H1 (cell line): ENCODE results near the gene PIP5K1B. TPM values are rescaled to one million over a fixed set of nuclear protein-coding genes. Genes with fewer than 3 reads are reported as not detected.

Source experiments
- CTCF ChIA-PET: fragments of 300-600 bp; sonication (Branson Sonifier 250); formaldehyde crosslinking; loops from one replicate; lab custom pipeline; 2021; ENCODE audit not compliant: partially characterized antibody; lab: Charles Lee
- POLR2A ChIA-PET: fragments of 300-600 bp; sonication (Branson Sonifier 250); formaldehyde crosslinking; loops from one replicate; lab custom pipeline; 2021; ENCODE audit warnings: inconsistent platforms; ENCODE audit not compliant: partially characterized antibody; lab: Charles Lee
- DNase-seq, 2 experiments: peaks; one replicate each; pipeline versions ENCODE4 v3.0.0 to v3.0.0-alpha.2; 2010 to 2022; ENCODE audit warnings: low spot score in 2 of 2, low read depth in 1 of 2, mixed read lengths in 1 of 2
- FAIRE-seq: peaks from 2 replicates; lab custom pipeline; 2011; peaks lifted over from hg19 to GRCh38; lab: Jason Lieb, UNC
- H2AFZ ChIP-seq: 2 replicates; pipeline ENCODE4 v1.8.1; 2012; ENCODE audit warnings: low read length, inconsistent platforms
- H2AK5ac ChIP-seq: 2 replicates; pipeline ENCODE4 v1.6.1; 2013; ENCODE audit warnings: low read depth, low read length
- H2BK120ac ChIP-seq: replicated peaks from 2 replicates; pipeline ENCODE3; 2013; ENCODE audit warnings: low read depth, low read length, inconsistent platforms
- H2BK12ac ChIP-seq: 2 replicates; pipeline ENCODE4 v1.6.1; 2013; ENCODE audit warnings: low read depth, low read length
- H2BK15ac ChIP-seq: 2 replicates; pipeline ENCODE4 v1.6.1; 2013; ENCODE audit warnings: low read length
- H2BK20ac ChIP-seq: 2 replicates; pipeline ENCODE4 v1.6.1; 2013; ENCODE audit warnings: low read length
- H2BK5ac ChIP-seq: 2 replicates; pipeline ENCODE4 v1.6.1; 2013; ENCODE audit warnings: low read depth, low read length
- H3K14ac ChIP-seq: 2 replicates; pipeline ENCODE4 v1.6.1; 2013; ENCODE audit warnings: inconsistent platforms; ENCODE audit not compliant: insufficient read length
- H3K18ac ChIP-seq: 2 replicates; pipeline ENCODE4 v1.6.1; 2013; ENCODE audit warnings: low read length; ENCODE audit errors: extremely low read depth
- H3K23ac ChIP-seq: 2 replicates; pipeline ENCODE4 v1.6.1; 2013; ENCODE audit warnings: inconsistent platforms; ENCODE audit not compliant: insufficient read length
- H3K23me2 ChIP-seq: 2 replicates; pipeline ENCODE4 v1.6.1; 2013; ENCODE audit warnings: low read depth, low read length
- H3K27ac ChIP-seq: 2 replicates; pipeline ENCODE4 v1.6.1; 2011; ENCODE audit warnings: low read depth, low read length, inconsistent platforms
- H3K27me3 ChIP-seq, 4 experiments: replicated peaks in 1 of 4; 1 replicate in 1 of 4; 2 replicates in 3 of 4; pipeline versions ENCODE4 v1.6.1 to v1.8.1; 2011 to 2013; ENCODE audit warnings: low read length in 3 of 4, mild to moderate bottlenecking in 3 of 4, inconsistent platforms in 2 of 4, mixed read lengths in 2 of 4, moderate library complexity in 1 of 4; ENCODE audit not compliant: control insufficient read depth in 3 of 4, insufficient read depth in 3 of 4; ENCODE audit errors: extremely low read depth in 1 of 4
- H3K36me3 ChIP-seq, 4 experiments: 2 replicates each; pipeline versions ENCODE4 v1.6.1 to v1.8.1; 2011 to 2013; ENCODE audit warnings: mild to moderate bottlenecking in 4 of 4, low read length in 3 of 4, moderate library complexity in 2 of 4, control low read depth in 1 of 4, inconsistent platforms in 1 of 4; ENCODE audit not compliant: insufficient read depth in 4 of 4, control insufficient read depth in 2 of 4
- H3K4ac ChIP-seq: replicated peaks from 2 replicates; pipeline ENCODE3; 2013; ENCODE audit warnings: low read length, low read depth, mixed read lengths, inconsistent platforms; ENCODE audit not compliant: insufficient read length
- H3K4me1 ChIP-seq, 4 experiments: replicated peaks in 1 of 4; 1 replicate in 1 of 4; 2 replicates in 3 of 4; pipeline versions ENCODE4 v1.6.1 to v1.8.1; 2011 to 2013; ENCODE audit warnings: low read length in 3 of 4, inconsistent platforms in 2 of 4, mixed read lengths in 1 of 4; ENCODE audit not compliant: insufficient read depth in 4 of 4, control insufficient read depth in 3 of 4
- H3K4me2 ChIP-seq, 2 experiments: 2 replicates each; pipeline versions ENCODE4 v1.6.1 to v1.8.1; 2011 to 2013; ENCODE audit warnings: low read depth in 2 of 2, low read length in 2 of 2, control low read depth in 1 of 2, inconsistent platforms in 1 of 2, mild to moderate bottlenecking in 1 of 2; ENCODE audit not compliant: insufficient read depth in 1 of 2
- H3K4me3 ChIP-seq, 4 experiments: fragments of 200-600, 300-600 bp in 1 of 4; sonication (generic), shearing (Covaris generic), sonication (Bioruptor Twin) in 1 of 4; 2 replicates each; pipeline versions ENCODE4 v1.5.1 to v1.8.1; 2011 to 2016; ENCODE audit warnings: low read length in 4 of 4, low read depth in 3 of 4, control low read depth in 2 of 4, inconsistent platforms in 2 of 4, mild to moderate bottlenecking in 2 of 4, mixed read lengths in 1 of 4, moderate library complexity in 1 of 4; ENCODE audit not compliant: insufficient read depth in 2 of 4; ENCODE audit errors: extremely low read depth in 1 of 4
- H3K56ac ChIP-seq: replicated peaks from 2 replicates; pipeline ENCODE3; 2013; ENCODE audit warnings: low read depth, mild to moderate bottlenecking, mixed read lengths, low read length, inconsistent platforms; ENCODE audit not compliant: insufficient read length
- H3K79me1 ChIP-seq: 2 replicates; pipeline ENCODE4 v1.6.1; 2013; ENCODE audit warnings: low read depth, low read length, control low read depth
- H3K79me2 ChIP-seq, 2 experiments: 2 replicates each; pipeline versions ENCODE4 v1.6.1 to v1.8.1; 2012 to 2013; ENCODE audit warnings: low read length in 2 of 2, mild to moderate bottlenecking in 2 of 2, inconsistent platforms in 1 of 2; ENCODE audit not compliant: insufficient read depth in 2 of 2, control insufficient read depth in 1 of 2
- H3K9ac ChIP-seq, 4 experiments: replicated peaks in 1 of 4; 1 replicate in 1 of 4; 2 replicates in 3 of 4; pipeline versions ENCODE4 v1.6.1 to v1.8.1; 2011 to 2013; ENCODE audit warnings: low read depth in 3 of 4, low read length in 3 of 4, control low read depth in 2 of 4, mild to moderate bottlenecking in 2 of 4, moderate library complexity in 2 of 4, inconsistent platforms in 1 of 4; ENCODE audit errors: extremely low read depth in 1 of 4
- H3K9me3 ChIP-seq, 2 experiments: 2 replicates each; pipeline versions ENCODE4 v1.6.1 to v1.8.1; 2012 to 2013; ENCODE audit warnings: mild to moderate bottlenecking in 2 of 2, moderate library complexity in 2 of 2, control low read depth in 1 of 2, inconsistent platforms in 1 of 2, low read depth in 1 of 2, low read length in 1 of 2, mixed read lengths in 1 of 2; ENCODE audit not compliant: insufficient read depth in 2 of 2
- H4K20me1 ChIP-seq, 2 experiments: replicated peaks in 1 of 2; 2 replicates each; pipeline versions ENCODE3 to v1.8.1; 2011 to 2013; ENCODE audit warnings: inconsistent platforms in 2 of 2, low read length in 2 of 2, mild to moderate bottlenecking in 1 of 2; ENCODE audit not compliant: insufficient read depth in 2 of 2, control insufficient read depth in 1 of 2
- H4K5ac ChIP-seq: 2 replicates; pipeline ENCODE4 v1.6.1; 2013; ENCODE audit warnings: low read length, low read depth, mixed read lengths, inconsistent platforms; ENCODE audit not compliant: insufficient read length
- H4K8ac ChIP-seq: 2 replicates; pipeline ENCODE4 v1.8.0; 2013; ENCODE audit warnings: mild to moderate bottlenecking, moderate library complexity, low read length, inconsistent platforms; ENCODE audit not compliant: insufficient read depth; ENCODE audit errors: extremely low read depth
- H4K91ac ChIP-seq: replicated peaks from 2 replicates; pipeline ENCODE3; 2013; ENCODE audit warnings: low read length, mixed read lengths, inconsistent platforms; ENCODE audit not compliant: insufficient read length
- CBX8 ChIP-seq: fragments of 300-800, 300-1000 bp; sonication (generic); IDR thresholded peaks from 2 replicates; pipeline ENCODE4 v1.7.1; 2016; ENCODE audit warnings: low read depth, low read length, borderline replicate concordance
- GABPA ChIP-seq: IDR thresholded peaks from 2 replicates; pipeline ENCODE4 v1.6.1; 2011; ENCODE audit warnings: mild to moderate bottlenecking, low read length, moderate library complexity, borderline replicate concordance; ENCODE audit not compliant: insufficient read depth
- GTF2F1 ChIP-seq: IDR thresholded peaks from 2 replicates; pipeline ENCODE4 v1.6.1; 2012; ENCODE audit warnings: low read depth, low read length, improper control_type of control experiment, borderline replicate concordance
- POU5F1 ChIP-seq: IDR thresholded peaks from 2 replicates; pipeline ENCODE4 v1.6.1; 2011; ENCODE audit warnings: low read depth, mild to moderate bottlenecking, low read length, moderate library complexity
- RBBP5 ChIP-seq: IDR thresholded peaks from 2 replicates; pipeline ENCODE4 v1.7.1; 2012; ENCODE audit warnings: low read depth, mild to moderate bottlenecking, inconsistent platforms, low read length, moderate library complexity, borderline replicate concordance
- RFX5 ChIP-seq: IDR thresholded peaks from 2 replicates; pipeline ENCODE4 v1.6.1; 2011; ENCODE audit warnings: low read depth, low read length, improper control_type of control experiment, borderline replicate concordance
- TAF7 ChIP-seq: optimal IDR thresholded peaks from 2 replicates; pipeline ENCODE3; 2011; ENCODE audit warnings: low read depth, mild to moderate bottlenecking, inconsistent platforms, low read length, moderate library complexity, borderline replicate concordance
- WGBS, 2 experiments: shearing (Covaris generic) in 1 of 2; methylation state at CpG; one replicate each; pipeline versions ENCODE4 v1.1.6 to v1.1.7; 2013 to 2015; ENCODE audit warnings: low lambda C conversion rate in 2 of 2, mixed read lengths in 2 of 2, inconsistent platforms in 1 of 2, low coverage in 1 of 2, missing lambda C conversion rate in 1 of 2; ENCODE audit not compliant: insufficient replicate concordance in 2 of 2, insufficient coverage in 1 of 2, insufficient read length in 1 of 2; ENCODE audit errors: extremely low coverage in 1 of 2, missing lambda C conversion rate in 1 of 2; 5-methylcytosine and 5-hydroxymethylcytosine counted together
- polyA plus RNA-seq, 7 experiments: library from polyadenylated mRNA; depleted of rRNA in 3 of 7; stranded (reverse) in 5 of 7; unstranded in 2 of 7; fragments of >200 nt in 5 of 7; fragments of 200-250 nt in 2 of 7; gene quantifications; 1 replicate in 5 of 7; 2 replicates in 1 of 7; 4 replicates in 1 of 7; pipeline versions ENCODE4 v1.2.1 to v1.2.3, GENCODE V29; 2011 to 2013; ENCODE audit warnings: missing spikeins in 2 of 7, mixed read lengths in 2 of 7
- total RNA-seq: library from RNA; stranded (reverse); fragmentation: NEBNext Ultra II Directional; extraction: Animal tissue kit (Norgen Biotek cat#: 25700); gene quantifications from 2 replicates; pipeline ENCODE4 v1.2.1, GENCODE V29; 2021

The PIP5K1B gene
- total and polyA plus RNA-seq, 2 of the 8 experiments (the other 6 are each of a cell fraction or from before 2014, with no cell fraction given): 4.7 to 7.7 TPM

DNA sequence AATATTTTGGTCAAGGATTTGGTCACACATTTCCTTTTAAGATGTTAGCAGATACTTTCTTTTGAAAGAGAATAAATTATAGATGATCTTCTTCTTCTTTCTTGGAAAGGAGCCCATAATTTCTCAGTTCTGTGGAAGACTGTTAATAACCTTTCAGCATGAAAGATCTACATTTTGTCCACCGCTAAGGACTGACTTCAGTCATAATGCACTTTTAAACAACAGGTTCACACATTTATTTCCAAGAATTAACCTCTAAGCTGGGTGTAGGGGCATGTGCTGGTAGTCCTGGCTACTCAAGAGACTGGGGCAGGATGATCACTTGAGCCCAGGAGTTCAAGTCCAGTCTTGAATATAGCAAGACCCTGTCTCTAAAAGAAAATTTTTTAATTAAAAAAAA, 215.9 kb downstream of the PIP5K1B start:
- H3K27me3 ChIP-seq: no peaks in the 10 kb centered on the region
- H2AK5ac ChIP-seq: no peak overlapping the region
- no peak overlapping the region for H3K27ac ChIP-seq
- no peaks in the 10 kb centered on the region for H3K79me2 ChIP-seq
- no peak overlapping the region for H3K4me2 ChIP-seq
- H3K14ac ChIP-seq: no peak overlapping the region
- no peak overlapping the region for H3K18ac ChIP-seq
- H2BK5ac ChIP-seq: no peak overlapping the region
- no peaks in the 10 kb centered on the region for H3K79me1 ChIP-seq
- H3K36me3 ChIP-seq: no peaks in the 10 kb centered on the region
- H4K8ac ChIP-seq: no peak overlapping the region
- H3K9me3 ChIP-seq: no peaks in the 10 kb centered on the region
- no peak overlapping the region for H3K23ac ChIP-seq
- no peak overlapping the region for H3K4ac ChIP-seq
- no peak overlapping the region for H3K4me3 ChIP-seq
- H2BK12ac ChIP-seq: no peak overlapping the region
- no peak overlapping the region for H4K91ac ChIP-seq
- H2BK15ac ChIP-seq: no peak overlapping the region
- H4K20me1 ChIP-seq: no peaks in the 10 kb centered on the region
- WGBS, 2 experiments: 100% methylated on average over 1 of the region's 1 CpG; no CpG with 5 or more reads in 1 of the 2 experiments
- no peaks in the 10 kb centered on the region for H3K23me2 ChIP-seq
- no peaks in the 10 kb centered on the region for H3K4me1 ChIP-seq
- no peak overlapping the region for H4K5ac ChIP-seq
- no peak overlapping the region for H2BK120ac ChIP-seq
- no peak overlapping the region for H3K9ac ChIP-seq
- H2BK20ac ChIP-seq: no peak overlapping the region
- DNase-seq (no peak), FAIRE-seq (no peak)
- ChIA-PET CTCF (interaction anchor here (0.8 kb wide), 1 partner anchor 41 kb away, joined by 3 read pairs; no protein-coding TSS in a partner anchor), POLR2A (no interaction called here)
- TF ChIP-seq GTF2F1 (no peak), GABPA (no peak), POU5F1 (no peak), RBBP5 (no peak), TAF7 (no peak), CBX8 (no peak), RFX5 (no peak)
- no peak overlapping the region for H3K56ac ChIP-seq
- no peak overlapping the region for H2AFZ ChIP-seq
